Stomach smooth muscle (tissue), 2 donors: ENCODE measurements around the gene MS4A13.

Source experiments
- H3K27ac ChIP-seq: one replicate; pipeline ENCODE4 v1.7.0; 2013; ENCODE audit warnings: mild to moderate bottlenecking, low read length, inconsistent platforms
- H3K27me3 ChIP-seq, 2 donors: one replicate each; pipeline ENCODE4 v1.7.0; 2013; ENCODE audit warnings: low read length in 2 of 2; ENCODE audit not compliant: insufficient read depth in 2 of 2, control insufficient read depth in 1 of 2
- H3K36me3 ChIP-seq, 2 donors: one replicate each; pipeline ENCODE4 v1.7.0; 2013; ENCODE audit warnings: low read length in 2 of 2; ENCODE audit not compliant: control insufficient read depth in 2 of 2, insufficient read depth in 2 of 2
- H3K4me1 ChIP-seq: one replicate; pipeline ENCODE4 v1.7.0; 2013; ENCODE audit warnings: low read length; ENCODE audit not compliant: control insufficient read depth, insufficient read depth
- H3K4me3 ChIP-seq, 2 donors: one replicate each; pipeline ENCODE4 v1.7.0; 2013; ENCODE audit warnings: low read length in 2 of 2
- H3K9ac ChIP-seq, 2 donors: one replicate each; pipeline ENCODE4 v1.7.0; 2013; ENCODE audit warnings: low read length in 2 of 2, mild to moderate bottlenecking in 1 of 2
- H3K9me3 ChIP-seq, 2 donors: one replicate each; pipeline ENCODE4 v1.7.0; 2013; ENCODE audit warnings: low read length in 2 of 2; ENCODE audit not compliant: control insufficient read depth in 2 of 2
- donor health status: healthy.
- donor health status: Pancreatic carcinoma.

MS4A13 gene, protein sequence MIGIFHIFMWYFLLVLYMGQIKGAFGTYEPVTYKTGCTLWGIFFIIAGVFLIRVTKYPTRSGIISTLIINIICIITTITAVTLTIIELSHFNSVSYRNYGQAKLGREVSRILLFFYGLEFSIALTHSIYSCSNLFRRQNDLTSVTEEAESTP

GRCh38 chr11:60515144-60515855 lies at the start of gene MS4A13:
TSS of gene MS4A13 (plus strand) at chr11:60515392. CDS start at chr11:60518084, 2,692 bp downstream.
- Histone ChIP-seq H3K36me3 (no peaks in the 10 kb centered on the region), H3K9me3 (no peaks in the 10 kb centered on the region), H3K27ac (no peak within 1 kb of the TSS), H3K27me3 (no peaks in the 10 kb centered on the region), H3K9ac (no peak within 1 kb of the TSS), H3K4me3 (no peak within 1 kb of the TSS), H3K4me1 (no peaks in the 10 kb centered on the region)

- H3K9ac ChIP-seq, result no peak overlapping the region
- H3K9me3 ChIP-seq, result no peaks in the 10 kb centered on the region
- no peaks in the 10 kb centered on the region for H3K4me1 ChIP-seq
- no peaks in the 10 kb centered on the region for H3K36me3 ChIP-seq
- H3K27ac ChIP-seq, result no peak overlapping the region
- H3K27me3 ChIP-seq, result no peaks in the 10 kb centered on the region
- no peak overlapping the region for H3K4me3 ChIP-seq
Observed at GRCh38 chr11:60468829-60469228, 46.4 kb upstream of the MS4A13 start.

GRCh38 chr11:60469723-60470122 lies 45.5 kb upstream of the MS4A13 start:
- no peak overlapping the region for H3K27ac ChIP-seq
- no peak overlapping the region for H3K9ac ChIP-seq
- H3K4me1 ChIP-seq, result no peaks in the 10 kb centered on the region
- H3K9me3 ChIP-seq, result no peaks in the 10 kb centered on the region
- no peaks in the 10 kb centered on the region for H3K27me3 ChIP-seq
- H3K4me3 ChIP-seq, result no peak overlapping the region
- no peaks in the 10 kb centered on the region for H3K36me3 ChIP-seq

DNA sequence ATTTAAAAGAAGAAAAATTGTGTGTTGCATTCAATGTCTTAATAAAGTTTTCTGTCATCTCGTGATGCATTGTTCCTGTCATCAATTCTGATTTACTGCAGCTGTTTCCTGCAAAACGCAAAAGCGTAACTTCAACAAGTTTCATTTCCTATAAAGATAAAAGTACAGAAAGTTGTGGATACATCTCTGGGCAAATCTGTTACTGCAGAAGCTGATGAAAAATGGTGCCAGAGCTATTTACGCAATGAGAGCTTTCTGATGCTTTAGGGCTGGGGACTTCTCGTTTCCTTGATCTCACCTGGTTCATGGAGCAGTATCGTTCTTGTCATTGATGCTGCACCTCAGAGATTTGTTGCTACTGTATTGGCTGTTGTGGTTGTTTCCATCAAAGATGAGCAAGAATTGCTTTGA lies 38.2 kb upstream of the MS4A13 start:
- H3K4me3 ChIP-seq, result no peak overlapping the region
- H3K27ac ChIP-seq, result no peak overlapping the region
- no peaks in the 10 kb centered on the region for H3K4me1 ChIP-seq
- H3K27me3 ChIP-seq, result no peaks in the 10 kb centered on the region
- H3K36me3 ChIP-seq, result no peaks in the 10 kb centered on the region
- no peaks in the 10 kb centered on the region for H3K9me3 ChIP-seq
- H3K9ac ChIP-seq, result no peak overlapping the region

DNA sequence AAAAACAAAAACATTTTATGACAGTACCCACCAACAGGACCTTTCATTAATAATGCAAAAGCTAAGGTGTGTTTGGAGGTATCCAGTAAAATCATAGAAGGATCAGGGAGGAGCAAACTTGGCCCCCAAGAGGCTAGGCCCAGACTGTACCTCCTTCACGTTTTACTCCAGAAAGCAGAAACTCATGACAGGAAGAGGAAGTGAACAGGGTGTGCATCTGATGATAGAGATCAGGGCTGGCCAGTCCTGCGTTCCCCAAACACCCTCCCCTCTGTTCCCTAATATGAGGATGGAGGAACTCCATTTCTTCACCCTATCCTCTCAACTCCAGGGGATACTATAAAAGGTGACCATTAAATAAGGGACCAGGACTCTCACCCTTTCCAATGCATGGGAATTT lies 32.8 kb upstream of the MS4A13 start:
- no peaks in the 10 kb centered on the region for H3K9me3 ChIP-seq
- H3K36me3 ChIP-seq, result no peaks in the 10 kb centered on the region
- no peak overlapping the region for H3K4me3 ChIP-seq
- no peak overlapping the region for H3K9ac ChIP-seq
- no peaks in the 10 kb centered on the region for H3K27me3 ChIP-seq
- no peak overlapping the region for H3K27ac ChIP-seq
- no peaks in the 10 kb centered on the region for H3K4me1 ChIP-seq

DNA sequence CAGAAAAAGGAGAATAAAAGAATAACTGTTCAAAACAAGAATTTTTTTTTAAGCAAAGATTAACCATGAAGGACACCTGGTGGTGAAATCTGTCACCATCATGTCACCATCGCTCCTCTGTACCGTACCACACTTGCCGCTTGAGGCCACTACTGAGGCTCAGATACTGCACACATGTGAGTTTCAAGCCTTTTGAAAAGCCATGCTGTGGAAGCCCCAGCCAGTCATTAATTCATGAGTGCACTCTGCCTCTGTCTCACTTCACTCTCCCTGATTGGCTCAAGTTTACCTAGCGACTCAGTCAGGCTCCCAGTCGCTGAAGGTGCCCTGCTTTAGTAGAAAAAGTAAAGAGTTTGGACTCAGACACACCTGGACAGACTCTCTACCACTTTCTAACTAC lies 29.2 kb upstream of the MS4A13 start:
- Histone ChIP-seq H3K4me3 (no peak overlapping the region), H3K27ac (no peak overlapping the region), H3K9me3 (no peaks in the 10 kb centered on the region), H3K4me1 (no peaks in the 10 kb centered on the region), H3K27me3 (no peaks in the 10 kb centered on the region), H3K36me3 (no peaks in the 10 kb centered on the region), H3K9ac (no peak overlapping the region)

DNA sequence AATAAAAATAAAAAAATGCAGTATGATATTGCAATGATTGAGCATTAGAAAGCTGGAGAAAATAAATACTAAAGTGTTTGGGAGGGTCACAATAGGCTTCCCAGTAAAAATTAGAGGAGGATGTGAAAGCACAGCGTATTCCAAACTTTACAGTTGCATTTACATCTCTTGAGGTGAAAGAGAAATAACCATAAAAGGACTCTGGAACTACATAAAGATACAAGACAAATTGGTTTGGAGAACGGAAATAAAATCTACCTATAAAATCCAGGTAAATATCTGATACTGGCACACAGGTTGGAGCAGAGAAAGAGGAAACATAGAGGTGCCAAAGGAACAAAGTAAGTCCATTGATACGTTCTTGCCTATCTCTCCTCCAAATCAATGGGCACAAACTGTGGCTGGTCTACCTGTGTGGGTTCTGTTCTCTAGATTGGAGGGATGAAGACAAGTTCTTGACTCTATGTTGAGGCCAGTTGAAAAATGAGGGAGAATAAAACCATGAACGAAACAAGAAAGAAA lies 22.6 kb upstream of the MS4A13 start, which contains the start of gene MS4A12:
Gene MS4A12 (plus strand): TSS at position 291 of the 522 bp plus-strand sequence. CDS start 4,541 bp downstream, outside the sequence.
- Histone ChIP-seq H3K9ac (no peak within 1 kb of the TSS), H3K4me1 (no peaks in the 10 kb centered on the region), H3K27me3 (no peaks in the 10 kb centered on the region), H3K9me3 (no peaks in the 10 kb centered on the region), H3K36me3 (no peaks in the 10 kb centered on the region), H3K27ac (no peak within 1 kb of the TSS), H3K4me3 (no peak within 1 kb of the TSS)

GRCh38 chr11:60493454-60493853 lies 21.7 kb upstream of the MS4A13 start:
- H3K4me1 ChIP-seq, result no peaks in the 10 kb centered on the region
- no peaks in the 10 kb centered on the region for H3K27me3 ChIP-seq
- H3K9me3 ChIP-seq, result no peaks in the 10 kb centered on the region
- H3K27ac ChIP-seq, result no peak overlapping the region
- no peak overlapping the region for H3K4me3 ChIP-seq
- no peaks in the 10 kb centered on the region for H3K36me3 ChIP-seq
- no peak overlapping the region for H3K9ac ChIP-seq

- Histone ChIP-seq H3K4me3 (no peak overlapping the region), H3K27me3 (no peaks in the 10 kb centered on the region), H3K36me3 (no peaks in the 10 kb centered on the region), H3K27ac (no peak overlapping the region), H3K9me3 (no peaks in the 10 kb centered on the region), H3K9ac (no peak overlapping the region), H3K4me1 (no peaks in the 10 kb centered on the region)
Observed at GRCh38 chr11:60498399-60498798, 16.8 kb upstream of the MS4A13 start.

DNA sequence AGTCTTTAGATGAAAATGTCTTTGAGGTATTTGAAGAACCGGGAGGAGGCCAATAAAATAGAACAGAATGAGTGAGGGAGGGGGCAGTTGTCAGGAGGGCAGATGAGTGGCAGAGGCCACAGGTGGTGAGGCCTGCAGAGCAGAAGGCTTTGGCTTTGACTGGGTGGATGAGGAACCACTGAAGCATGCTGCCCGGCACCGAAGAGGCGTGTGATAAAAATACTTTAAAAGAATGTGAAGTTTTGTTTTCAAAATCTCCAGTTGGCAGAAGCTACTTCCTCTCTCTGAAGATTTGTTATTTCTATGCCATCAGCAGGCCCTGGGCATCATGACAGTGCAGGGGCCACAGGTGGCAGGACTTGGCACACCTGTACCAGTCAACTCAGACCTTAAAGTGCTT lies 16.3 kb upstream of the MS4A13 start:
- no peak overlapping the region for H3K27ac ChIP-seq

More for the DNA sequence above, 16.3 kb upstream of the MS4A13 start:
- Histone ChIP-seq H3K4me3 (no peak overlapping the region), H3K27me3 (no peaks in the 10 kb centered on the region), H3K9ac (no peak overlapping the region), H3K9me3 (no peaks in the 10 kb centered on the region), H3K36me3 (no peaks in the 10 kb centered on the region), H3K4me1 (no peaks in the 10 kb centered on the region)
